ENCODE measurements around the gene NOTUM.
"Not testable (repeated sequence)": the region's sequence is repeated elsewhere in the genome, so short reads cannot be mapped to it uniquely, and the experiment has no call there.

Gene NOTUM

DNA sequence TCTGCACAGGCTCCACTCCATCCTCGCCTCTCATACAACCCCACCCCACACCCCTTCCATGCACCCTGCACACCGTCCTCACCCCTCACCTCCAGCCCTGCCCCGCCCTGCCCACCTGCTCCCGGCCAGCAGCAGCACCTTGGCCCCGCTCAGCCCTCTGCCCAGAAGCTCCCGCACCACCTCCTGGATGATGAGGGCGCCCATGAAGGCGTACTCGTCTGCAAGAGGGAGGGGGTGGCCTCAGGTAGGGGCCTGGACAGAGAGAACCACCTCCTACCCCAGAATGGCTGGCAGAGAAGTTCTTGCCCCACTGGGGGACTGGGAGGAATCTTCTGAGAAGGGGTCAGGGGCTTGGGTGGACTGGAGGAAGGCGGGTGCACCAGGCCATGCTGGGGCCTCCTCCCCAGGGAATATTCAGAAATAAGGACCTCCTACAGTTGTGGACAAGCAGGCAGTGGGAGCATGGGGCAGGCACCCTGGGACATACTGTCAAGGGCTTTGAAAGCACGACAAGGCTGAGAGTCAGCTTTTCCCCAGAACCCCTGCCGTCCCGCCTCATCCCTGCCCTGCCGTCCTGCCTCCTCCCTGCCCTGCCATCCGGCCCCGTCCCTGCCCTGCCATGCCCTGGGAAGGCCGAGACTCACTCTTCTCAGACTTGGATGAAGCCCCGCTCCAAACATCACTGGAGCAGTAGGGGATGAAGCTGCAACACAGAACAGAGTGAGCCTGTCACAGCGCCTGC, 3.1 kb downstream of the NOTUM start:
- DNase-seq (ENCODE audit: low read depth), result no peak

DNA sequence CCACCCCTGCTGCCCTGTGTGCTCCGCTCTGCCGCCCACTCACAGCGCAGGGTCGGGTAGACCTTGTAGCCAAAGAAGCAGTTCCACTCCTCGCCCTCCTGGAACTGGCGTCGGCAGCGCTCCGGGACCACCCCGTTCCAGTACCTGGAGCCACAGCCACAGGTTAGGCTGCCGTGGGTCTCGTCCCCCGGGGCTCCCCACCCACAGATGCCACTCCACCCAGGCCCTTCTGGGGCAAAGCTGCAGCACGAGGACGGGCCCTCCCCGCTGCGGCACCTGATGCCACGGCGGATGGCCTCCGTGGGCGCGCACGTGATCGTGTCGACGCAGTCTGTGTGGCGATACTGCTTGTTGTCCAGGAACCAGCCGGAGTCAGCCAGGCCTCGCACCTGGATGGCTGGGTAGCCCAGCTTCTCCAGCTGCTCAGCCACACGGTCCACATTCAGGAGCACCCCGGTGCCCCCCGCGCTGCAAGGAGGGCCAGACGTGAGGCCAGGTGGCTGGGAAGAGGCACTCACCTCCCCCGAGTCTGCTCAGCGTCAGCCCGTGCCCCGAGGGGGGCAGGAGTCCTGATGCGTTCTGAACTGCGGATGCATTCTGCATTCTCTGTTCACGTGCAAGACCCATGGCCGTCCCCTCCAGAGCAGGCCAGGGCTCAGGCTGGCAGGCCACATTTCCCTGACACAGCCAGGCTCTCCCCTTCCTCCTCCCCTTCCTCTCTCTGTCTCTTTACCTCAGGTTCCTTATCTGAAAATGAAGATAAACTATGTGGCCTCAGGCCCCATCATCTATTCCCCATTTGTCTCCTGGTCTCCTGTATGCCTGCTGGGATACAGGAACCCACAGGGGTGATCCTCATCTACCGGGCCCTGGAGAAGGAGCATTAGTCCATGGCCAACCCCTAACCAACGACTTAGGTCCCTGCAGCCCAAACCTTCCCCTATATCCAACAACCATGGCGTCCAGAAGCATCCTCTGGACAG, 4.1 kb downstream of the NOTUM start:
- DNase-seq (ENCODE audit: low read depth), result no peak

DNA sequence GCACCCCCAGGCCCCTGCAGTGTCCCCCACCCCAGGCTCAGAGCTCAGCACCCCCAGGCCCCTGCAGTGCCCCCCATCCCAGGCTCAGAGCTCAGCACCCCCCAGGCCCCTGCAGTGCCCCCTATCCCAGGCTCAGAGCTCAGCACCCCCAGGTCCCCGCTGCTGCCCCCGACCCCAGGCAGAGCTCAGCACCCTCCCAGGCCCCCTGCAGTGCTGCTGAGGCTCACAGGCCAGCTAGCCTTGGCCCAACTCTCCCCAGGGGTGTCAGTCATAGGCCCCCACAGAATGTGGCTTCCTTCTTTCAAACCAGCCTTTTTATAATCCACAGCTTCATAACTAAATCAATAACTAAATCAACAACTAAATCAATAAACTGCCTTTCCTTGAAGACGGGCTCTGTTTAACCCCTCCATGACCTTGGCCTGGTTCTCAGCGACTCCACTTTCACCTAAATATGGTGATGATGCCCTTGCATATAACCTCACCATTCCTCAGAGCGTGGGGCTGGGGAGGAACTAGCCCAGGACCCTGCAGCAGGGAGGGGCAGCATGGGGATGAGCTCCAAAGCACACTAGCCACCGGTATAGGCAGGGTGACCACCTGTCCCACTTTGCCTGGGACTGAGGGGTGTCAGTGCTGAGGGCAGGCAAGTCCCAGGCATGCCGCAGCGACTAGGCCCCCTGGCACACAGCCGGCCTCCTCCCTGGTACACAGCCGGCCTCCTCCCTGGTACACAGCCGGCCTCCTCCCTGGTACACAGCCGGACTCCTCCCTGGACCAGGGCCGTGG, 5.0 kb downstream of the NOTUM start:
- no peak for DNase-seq (ENCODE audit: low read depth)

DNA sequence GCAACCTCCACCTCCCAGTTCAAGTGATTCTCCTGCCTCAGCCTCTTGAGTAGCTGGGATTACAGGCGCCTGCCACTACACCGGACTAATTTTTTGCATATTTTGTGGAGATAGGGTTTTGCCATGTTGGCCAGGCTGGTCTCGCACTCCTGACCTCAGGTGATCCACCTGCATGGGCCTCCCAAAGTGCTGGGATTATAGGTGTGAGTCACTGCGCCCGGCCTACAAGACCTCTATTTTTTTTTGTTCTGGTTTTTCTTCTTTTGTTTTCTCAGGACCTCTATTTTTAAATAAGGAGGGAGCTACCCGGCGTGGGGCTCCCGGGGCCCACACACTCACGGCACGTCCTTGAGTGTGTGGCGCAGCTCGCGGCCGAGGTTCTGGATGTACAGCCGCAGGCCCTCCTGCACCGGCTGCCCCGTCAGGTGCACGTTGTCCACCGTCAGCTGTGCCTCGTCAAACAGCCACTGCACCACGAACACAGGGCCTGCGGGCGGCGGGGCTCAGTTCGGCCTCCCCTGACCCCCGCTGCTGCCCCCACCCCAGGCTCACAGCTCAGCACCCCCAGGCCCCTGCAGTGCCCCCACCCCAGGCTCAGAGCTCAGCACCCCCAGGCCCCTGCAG, 5.8 kb downstream of the NOTUM start:
- DNase-seq (ENCODE audit: low read depth), result no peak

DNA sequence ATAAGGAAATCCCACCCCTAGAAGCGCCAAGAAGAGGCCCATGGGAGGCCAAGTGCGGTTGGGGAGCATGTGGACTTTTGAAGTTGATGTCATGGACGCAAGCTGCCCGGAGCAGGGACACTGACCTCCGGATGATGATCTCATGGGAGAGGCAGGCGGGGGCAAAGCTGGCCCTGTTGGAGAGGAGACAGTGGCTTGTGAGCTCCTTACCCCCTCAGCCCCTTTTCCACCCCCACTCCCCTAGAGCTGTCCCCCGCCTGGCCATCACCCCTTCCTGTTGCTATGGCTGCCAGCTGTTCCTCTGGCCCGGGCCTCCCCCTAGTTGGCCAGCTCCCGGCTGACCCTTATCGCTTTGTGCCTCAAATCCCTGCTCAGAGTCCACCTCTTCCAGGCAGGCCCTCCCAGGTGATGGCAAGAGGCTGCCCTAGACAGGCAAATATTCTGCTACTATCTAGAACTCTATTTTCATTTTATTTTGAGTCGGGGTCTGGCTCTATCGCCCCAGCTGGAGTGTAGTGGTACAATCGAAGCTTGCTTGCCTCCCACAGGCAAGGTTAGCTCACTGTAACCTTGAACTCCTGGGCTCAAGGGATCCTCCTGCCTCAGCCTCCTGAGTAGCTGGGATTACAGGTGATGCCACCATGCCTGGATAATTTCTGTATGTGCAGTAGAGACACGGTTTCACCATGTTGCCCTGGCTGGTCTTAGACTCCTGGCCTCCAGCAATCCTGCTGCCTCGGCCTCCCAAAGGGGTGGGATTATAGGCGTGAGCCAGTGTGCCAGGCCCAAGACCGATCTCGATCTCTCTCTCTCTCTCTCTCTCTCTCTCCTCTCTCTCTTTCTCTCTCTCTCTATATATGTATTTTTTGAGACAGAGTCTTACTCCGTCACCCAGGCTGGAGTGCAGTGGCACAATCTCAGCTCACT, 6.6 kb downstream of the NOTUM start:
- DNase-seq (ENCODE audit: low read depth), result no peak

DNA sequence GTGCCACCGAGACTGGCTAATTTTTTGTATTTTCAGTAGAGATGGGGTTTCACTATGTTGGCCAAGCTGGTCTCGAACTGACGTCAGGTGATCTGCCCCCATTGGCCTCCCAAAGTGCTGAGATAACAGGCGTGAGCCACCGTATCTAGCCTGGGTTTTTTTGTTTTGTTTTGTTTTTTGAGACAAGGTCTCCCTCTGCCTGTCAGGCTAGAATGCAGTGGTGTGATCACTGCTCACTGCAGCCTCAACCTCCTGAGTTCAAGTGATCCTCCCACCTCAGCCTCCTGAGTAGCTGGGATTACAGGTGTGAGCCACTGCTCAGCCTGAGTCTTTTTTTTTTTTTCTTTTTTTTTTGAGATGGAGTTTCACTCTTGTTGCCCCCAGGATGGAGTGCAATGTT, 7.5 kb downstream of the NOTUM start:
- DNase-seq (ENCODE audit: low read depth), result not testable (repeated sequence)

DNA sequence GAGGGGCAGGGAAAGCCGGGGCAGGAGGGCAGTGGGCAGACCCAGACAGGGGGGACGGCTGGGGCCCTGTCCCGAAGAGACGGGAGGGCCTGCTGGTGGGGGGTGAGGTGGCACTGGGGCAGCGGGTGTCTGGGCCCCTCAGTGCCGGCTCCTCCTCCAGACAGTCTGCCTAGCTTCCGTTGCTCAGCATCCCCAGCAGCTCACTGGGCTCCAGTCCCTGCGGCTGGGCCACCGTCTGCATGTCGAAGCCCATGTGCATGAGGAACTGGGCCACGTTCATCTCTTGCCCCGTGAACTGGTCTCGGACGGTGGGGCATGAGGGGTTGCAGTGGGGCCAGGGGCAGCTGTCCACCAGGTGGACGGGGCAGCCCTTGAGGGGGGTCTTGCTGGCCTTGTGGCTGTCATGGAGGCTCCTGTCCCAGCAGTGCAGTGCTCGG, 8.2 kb downstream of the NOTUM start:
- DNase-seq (ENCODE audit: low read depth), result no peak

DNA sequence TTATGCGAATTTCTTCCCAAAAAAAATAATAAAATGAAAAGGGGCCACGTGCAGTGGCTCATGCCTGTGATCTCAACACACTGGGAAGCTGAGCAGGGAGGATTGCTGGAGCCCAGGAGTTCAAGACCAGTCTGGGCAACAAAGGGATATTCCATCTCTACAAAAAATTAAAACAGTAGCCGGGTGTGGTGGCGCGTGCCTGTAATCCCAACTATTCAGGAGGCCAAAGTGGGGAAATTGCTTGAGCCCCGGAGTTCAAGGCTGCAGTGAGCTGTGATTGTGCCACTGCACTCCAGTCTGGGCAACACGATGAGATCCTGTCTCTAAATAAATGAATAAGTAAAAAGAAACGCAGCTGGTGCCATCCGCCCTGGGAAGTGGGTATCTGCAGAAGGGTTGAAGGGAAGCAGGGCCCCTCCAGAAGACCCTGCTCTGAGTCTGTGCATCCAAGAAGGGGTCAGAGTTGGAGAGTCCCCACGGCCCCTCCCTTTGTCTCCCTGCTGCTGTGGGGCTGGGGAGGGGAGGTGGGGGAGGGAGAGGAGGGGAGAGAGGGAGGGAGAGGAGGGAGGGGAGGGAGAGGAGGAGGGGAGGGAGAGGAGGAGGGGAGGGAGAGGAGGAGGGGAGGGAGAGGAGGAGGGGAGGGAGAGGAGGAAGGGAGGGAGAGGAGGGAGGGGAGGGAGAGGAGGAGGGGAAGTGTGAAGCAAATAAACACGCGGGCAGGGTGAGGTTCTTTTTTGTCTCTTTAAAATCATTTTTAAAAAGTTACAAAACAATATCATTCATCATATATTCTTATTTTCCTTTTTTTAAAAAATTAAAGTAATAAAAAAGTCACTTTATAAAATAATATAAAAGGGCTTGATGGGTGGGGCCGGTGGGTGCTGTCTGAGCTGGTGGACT, 9.0 kb downstream of the NOTUM start:
- DNase-seq (ENCODE audit: low read depth), result no peak

DNA sequence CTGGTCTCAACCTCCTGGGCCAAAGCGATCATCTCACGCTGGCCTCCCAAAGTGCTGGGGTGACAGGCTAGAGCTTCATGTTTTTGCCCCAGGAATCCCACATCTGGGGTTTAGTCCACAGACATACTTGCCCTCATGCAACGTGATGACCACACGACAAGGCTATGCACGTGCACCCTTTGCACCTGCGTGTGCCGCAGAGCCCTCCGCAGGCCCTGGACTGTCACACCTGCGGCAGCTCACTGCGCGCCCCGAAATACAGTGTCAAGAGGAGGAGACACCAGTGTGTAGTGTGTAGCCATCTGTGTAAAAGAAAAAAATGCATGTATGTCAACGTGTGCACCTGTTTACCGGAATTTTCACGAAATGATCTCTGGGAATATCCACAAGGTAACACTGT, 10.5 kb downstream of the NOTUM start:
- DNase-seq (ENCODE audit: low read depth), result no peak

DNA sequence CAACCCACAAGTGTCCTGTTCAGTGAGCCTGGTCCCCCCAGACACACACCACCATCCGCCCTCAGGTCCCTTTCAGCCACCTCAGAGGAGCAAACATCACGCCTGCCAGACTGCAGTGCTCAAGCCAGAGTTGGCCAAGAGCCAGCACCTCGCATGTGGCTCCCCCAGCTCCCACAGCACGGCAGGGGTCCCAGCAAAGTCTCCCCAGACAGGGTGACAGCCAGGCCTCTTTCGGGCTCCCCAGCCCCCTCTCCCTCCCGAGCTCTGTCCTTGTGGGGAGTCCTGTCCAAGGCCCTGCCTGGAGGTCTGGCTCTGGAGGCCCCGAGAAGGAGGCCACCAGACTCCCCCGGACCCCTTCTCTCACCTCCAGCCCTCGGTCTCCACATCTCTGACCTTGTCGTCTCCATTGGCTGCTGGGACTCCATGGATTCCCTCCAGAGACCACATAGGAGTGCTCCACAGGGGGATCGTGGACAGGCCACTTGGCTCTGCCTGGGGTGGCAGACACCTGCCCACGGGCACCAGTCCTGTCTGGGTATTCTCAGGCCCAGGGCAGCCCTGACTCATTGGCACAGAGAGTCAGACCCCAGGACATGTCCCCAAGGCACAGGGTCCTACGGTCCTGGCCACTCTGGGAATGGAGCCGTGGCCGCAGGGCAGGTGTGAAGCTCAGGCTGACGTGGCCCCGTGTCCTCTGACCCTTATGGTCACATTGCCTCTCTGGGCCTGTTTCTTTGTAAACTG, 12.2 kb downstream of the NOTUM start:
- DNase-seq (ENCODE audit: low read depth), result no peak

DNA sequence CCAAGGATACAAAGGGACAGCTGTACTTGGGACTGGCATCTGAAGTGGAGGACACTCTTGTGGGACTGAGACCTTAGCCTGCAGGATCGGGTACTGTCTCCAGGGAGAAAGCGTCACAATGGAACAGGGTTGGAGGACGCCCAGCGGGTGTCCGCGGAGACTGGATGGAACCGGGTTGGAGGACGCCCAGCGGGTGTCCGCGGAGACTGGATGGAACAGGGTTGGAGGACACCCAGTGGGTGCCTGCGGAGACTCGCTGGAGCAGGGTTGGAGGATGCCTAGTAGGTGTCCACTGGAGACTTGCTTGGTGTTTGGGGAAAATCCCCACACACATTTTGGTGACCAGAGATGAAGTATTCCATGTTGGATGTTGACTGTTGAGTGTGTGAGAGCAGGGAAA, 13.8 kb downstream of the NOTUM start, which contains the start of gene MYADML2:
TSS of gene MYADML2 (minus strand) at position 45 of the 400 bp plus-strand sequence. CDS start 5,492 bp downstream, outside the sequence.
- no peak for DNase-seq (ENCODE audit: low read depth)

DNA sequence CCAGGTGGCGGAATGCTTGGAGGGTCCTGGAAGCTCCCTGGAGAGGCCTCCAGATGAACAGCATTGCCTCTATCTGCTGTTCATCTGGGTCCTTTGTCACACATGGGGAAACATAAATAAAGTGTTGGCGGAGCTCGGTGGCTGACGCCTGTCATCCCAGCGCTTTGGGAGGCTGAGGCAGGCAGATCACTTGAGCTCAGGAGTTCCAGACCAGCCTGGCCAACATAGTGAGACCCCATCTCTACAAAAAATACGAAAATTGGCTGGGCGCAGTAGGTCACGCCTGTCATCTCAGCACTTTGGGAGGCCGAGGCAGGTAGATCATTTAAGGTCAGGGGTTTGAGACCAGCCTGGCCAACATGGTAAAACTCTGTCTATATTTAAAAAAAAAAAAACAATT, 16.1 kb downstream of the NOTUM start:
- DNase-seq (ENCODE audit: low read depth), result no peak

DNA sequence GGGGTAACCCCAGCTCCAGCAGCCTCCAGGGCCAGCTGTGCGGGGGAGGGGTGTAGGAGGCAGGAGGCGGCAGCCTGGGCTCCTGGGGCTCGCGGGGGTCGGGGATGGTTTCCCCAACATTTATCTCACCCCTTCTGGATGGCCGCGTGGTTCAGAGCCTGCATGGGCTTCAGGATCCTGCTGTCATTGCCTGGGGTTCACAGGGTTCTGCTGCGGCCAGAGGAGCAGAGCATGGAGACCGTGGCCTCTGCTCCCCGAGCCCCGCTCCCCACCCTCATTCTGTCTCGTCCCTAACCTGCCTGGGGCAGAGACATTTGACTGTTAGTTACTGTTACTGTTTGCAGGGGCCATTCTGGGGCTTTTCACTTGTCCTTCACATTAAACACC, 18.8 kb downstream of the NOTUM start:
- DNase-seq (ENCODE audit: low read depth), result no peak

DNA sequence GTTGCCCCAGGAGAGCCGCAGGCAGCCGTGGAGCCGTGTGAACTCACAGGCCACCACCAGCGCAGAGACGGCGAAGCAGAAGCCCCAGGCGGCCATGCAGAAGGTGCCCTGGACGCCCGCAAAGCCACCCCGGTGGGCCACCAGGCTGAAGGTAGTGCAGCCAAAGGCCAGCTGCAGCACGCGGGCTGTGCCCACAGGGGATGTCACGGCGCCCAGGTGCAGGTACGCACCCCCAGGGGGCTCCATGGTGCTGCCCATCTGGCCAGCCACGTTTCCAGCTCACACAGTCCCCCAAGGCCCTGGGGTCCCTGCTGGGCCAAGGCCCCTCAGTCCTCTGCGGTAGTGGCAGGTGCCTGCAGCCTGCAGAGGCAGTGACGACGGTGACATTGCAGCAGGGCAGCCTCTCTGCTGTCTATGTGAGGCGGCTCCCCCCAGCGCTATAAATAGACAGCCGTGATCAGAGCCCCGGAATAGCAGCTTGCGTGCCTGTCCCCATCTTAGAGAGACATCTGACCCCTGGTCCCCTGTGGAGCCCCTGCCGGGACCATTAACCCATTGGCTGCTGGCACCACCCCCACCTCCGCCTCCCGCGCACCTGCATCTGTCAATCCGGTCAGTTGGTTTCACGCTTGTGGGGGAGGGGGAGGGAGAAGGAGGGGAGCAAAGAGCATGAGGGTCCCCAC, 19.4 kb downstream of the NOTUM start:
- DNase-seq (ENCODE audit: low read depth), result no peak

DNA sequence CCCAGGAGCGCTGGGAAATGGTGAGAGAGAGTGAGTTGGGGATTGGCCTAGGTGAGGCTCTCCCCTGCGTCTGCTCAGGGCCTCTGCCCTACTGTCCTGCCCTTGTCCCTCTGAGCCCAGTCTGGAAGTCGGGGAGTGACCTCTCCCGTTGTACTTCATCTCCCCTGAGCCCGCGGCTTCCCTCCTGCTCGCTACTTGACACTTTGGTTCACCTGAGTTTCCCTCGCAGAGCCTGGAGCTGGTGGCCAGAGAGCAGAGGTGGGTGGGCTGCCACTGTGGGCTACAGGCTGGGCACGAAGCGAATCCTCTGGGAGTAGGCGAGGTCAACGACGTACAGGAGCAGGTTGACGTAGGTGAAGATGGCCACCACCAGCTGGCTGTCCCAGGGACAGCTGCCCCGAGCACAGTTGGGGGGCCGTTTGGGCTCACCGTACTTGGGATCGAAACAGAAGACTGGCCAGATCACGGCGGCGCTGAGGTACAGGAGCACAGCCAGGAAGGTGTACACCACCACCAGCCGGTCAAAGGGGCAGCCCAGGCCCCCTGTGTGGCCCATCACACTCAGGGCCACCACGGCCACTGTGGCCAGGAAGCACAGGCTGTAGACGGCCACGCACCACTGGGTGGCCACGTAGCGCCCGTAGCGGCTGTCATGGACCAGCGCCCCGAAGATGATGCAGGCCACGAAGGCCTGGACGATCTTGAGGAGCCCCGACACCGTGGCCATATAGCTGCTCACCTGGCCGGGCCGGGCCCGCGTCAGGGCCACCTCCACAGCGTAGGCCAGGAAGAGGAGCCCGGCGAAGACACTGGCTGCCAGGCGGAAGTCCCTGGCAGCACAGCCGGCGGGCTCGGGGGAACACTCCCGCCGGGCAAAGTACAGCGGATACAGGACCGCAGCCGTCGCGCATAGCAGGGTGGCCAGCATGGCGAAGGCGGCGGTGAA, 20.2 kb downstream of the NOTUM start:
- no peak for DNase-seq (ENCODE audit: low read depth)

DNA sequence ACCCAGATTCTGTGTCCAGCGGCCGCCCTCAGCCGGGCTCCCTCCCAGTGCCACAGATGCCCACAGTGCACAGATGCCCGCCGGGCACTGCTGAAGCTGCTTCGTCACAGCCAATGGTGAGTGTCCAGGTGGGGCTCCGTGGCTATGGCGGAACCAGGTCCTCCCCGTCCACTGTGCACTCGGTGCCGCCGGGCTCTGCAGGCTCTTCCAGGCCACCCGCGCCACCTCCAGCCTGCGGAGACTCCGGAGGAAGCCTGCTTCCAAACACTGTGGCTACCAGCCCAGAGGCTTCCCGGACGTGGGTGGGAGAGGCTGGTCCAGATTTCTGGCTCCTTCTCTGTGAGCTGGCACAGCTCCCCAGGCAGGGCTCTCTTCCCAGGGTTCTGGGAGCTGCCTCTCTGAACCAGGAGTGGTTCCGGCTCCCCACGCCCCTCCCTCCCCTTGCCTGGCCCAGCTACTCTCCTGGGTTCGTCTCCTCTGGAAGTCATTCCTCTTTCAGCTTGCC, 21.1 kb downstream of the NOTUM start:
- DNase-seq (ENCODE audit: low read depth), result no peak

DNA sequence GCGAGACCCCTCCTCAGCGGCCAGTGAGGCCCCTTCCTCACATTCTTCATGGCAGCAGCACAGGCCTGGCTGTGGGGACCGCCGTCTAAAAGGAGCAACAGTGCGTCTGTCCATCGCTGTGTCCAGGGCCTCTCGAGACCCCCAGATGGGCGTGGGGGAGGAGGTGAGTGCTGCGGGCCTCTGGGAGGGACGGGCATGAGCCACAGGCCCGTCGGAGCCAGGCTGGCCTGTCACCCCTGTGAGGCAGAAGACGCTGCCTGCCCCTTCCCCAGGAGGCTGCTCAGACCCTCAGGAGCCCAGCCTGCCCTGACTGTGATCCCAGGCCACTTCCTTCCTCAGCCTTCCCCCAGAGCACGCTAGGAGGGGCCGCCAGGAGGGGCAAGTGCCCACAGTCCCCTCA, 21.8 kb downstream of the NOTUM start:
- DNase-seq (ENCODE audit: low read depth), result no peak

All from HS-5 (cell line).